ENCODE data around the gene IZUMO4.

DNA sequence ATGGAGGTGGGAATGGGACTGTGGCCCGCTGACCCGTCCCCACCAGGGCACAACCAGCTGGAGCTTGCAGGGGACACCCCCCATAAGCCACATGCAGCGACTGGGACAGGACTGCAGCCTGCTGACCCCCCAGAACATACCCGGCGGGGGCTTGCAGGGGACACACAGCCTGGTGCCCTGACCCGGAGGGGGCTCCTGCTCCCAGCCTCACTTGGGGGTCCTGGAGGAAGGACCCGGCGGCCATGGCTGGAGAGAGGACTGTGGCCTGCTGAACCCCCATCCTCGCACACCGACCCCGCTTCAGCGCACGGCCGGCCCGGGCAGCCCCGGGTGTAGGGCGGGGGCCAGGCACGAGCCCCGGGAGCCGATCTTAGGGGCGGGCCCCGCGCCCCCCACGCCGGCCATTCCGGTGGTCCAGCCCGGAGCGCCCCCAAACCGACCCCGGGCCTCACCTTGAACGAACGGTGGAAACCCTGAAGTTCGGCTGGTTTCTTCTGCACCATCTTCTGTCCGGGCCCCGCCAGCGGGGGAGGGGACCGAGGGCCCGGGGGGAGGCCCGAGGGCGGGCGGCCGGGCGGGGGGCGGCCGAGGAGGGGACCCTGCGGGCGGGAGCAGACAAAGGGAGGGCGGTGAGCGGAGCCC, 46.2 kb upstream of the IZUMO4 start:
- TF ChIP-seq, protein P1, sequence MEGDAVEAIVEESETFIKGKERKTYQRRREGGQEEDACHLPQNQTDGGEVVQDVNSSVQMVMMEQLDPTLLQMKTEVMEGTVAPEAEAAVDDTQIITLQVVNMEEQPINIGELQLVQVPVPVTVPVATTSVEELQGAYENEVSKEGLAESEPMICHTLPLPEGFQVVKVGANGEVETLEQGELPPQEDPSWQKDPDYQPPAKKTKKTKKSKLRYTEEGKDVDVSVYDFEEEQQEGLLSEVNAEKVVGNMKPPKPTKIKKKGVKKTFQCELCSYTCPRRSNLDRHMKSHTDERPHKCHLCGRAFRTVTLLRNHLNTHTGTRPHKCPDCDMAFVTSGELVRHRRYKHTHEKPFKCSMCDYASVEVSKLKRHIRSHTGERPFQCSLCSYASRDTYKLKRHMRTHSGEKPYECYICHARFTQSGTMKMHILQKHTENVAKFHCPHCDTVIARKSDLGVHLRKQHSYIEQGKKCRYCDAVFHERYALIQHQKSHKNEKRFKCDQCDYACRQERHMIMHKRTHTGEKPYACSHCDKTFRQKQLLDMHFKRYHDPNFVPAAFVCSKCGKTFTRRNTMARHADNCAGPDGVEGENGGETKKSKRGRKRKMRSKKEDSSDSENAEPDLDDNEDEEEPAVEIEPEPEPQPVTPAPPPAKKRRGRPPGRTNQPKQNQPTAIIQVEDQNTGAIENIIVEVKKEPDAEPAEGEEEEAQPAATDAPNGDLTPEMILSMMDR (IDR thresholded peaks at IDR 0.05): no peak
- no peak for TF ChIP-seq EZH2 (IDR thresholded peaks at IDR 0.05)

Measured in neural progenitor cell (in vitro differentiated cells).